GM10847 (cell line): ENCODE measurements around the gene TUBA1A.

Source experiments
- POLR2A ChIP-seq: IDR thresholded peaks from 2 replicates; pipeline ENCODE4 v1.6.1; 2011; ENCODE audit not compliant: insufficient read length; ENCODE audit errors: extremely low read depth

The TUBA1A gene

GRCh38 chr12:49208676-49209075, 19.8 kb upstream of the TUBA1A start:
- TF ChIP-seq POLR2A = no peak

DNA sequence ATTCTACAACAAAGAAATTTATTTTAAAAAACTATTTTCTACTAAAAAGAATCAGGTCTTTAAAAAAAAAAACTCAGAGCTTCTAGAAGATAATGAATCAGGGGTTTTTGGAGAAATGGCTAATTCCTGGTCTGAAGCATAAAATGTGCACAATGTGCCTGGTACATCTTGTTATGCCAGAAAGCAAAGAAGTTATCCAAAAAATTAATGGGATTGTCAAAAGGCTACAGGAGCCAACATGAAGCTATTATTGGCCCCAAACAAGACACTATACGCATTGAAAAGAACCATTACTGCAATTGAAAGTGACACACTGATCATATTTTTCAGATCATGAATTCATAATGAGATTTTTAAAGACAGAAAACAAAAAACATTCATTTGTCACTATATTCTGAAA, 19.3 kb upstream of the TUBA1A start:
- TF ChIP-seq POLR2A = no peak

DNA sequence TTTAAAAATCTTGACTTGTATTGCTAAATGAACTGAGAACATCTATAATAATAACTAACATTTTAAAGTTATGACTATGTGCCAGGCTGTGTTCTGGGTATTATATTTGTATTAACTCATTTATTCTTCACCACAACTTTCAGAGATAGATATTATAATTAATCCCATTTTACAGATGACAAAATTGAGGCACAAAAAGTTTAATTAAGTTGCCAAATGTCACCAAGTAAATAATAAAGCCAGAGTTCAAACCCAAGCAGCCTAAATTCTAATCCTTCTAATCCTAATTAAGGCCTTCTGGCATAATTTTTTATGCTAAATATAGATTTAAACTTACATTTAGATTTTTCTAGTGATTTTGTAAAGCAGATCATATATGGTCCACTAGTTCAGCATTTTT, 17.5 kb upstream of the TUBA1A start:
- TF ChIP-seq POLR2A = no peak

DNA sequence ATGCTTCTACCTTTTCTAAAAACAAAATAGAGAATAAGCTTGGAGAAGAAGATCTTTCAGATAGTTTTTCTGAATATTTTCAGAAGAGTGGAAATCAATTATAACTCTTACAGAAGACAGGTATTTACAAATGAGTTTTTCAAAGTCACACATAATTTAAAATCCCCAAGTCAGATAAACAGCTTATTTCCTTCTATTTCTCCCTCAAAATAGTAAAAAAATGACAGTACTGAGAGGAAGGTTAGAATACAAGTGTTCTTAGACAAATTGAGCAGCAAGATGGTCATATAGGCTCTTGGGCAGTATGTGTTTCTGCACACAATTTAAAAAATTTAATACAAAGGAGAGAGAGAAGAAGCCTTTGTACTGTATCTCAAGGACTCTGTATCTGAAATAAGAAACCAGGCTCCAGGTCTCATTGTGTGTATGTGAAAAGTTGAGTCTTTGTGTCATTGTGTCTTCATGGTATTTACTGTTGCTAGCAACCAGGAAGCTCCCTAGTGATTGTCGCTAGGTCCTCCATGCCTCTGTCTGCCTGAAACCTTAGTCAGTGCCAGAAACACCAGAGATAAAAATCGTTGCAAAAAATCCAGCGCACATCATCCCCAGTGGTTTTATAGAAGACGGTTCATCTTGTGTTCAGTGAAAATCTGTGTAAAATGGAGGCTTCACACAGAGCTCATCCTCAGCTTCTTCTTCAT, 12.9 kb upstream of the TUBA1A start:
- TF ChIP-seq POLR2A = no peak

GRCh38 chr12:49200919-49201594, 12.2 kb upstream of the TUBA1A start:
- TF ChIP-seq POLR2A = no peak

DNA sequence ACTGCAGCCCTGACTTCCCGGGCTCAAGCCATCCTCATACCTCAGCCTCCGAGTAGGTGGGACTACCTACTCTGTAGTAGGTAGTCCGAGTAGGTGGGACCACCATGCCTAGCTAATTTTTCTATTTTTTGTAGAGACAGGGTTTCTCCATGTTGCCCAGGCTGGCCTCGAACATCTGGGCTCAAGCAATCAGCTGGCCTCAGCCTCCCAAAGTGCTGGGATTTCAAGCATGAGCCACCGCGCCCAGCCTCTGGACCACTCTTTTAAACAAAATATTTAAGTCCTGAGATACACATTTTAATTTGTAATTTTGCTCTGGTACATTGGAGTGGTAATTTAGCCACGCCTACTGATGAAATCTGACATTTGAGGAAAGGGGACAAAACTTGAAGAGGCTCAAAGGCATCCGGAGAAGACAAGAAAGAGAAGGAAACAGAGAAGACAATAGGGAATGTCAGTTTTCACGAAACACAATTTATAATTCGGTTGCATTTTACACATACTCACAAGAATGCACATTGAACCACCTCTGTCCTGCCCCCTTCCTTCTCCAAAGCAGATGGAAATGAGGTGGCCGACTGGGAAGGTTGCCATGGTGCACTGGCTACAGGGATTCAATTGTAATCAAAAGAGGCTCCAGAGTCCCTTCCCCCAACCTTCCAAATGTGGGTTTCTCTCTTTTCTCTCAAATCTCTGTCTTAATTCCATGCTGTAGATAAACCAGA, 9.7 kb upstream of the TUBA1A start:
- TF ChIP-seq POLR2A = no peak

DNA sequence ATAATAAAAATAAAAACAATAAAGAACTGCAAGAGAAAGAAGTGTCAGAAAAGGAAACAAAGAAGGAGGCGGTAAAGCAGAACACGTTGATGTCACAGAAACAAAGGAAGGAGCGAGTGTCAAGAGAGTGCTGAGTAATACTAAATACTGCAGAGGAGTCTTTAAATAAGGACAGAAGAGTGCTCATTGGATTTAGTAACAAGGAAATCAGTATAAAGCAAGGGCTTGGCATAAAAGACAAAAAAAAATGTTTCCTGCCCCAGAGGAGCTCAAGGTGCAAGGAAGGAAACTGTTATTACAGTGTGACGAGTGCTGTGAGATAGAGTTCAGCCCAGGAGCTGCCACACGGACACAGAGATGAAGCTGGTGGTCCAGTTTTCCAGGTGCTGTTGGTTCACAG, 8.4 kb upstream of the TUBA1A start:
- no peak for TF ChIP-seq POLR2A

DNA sequence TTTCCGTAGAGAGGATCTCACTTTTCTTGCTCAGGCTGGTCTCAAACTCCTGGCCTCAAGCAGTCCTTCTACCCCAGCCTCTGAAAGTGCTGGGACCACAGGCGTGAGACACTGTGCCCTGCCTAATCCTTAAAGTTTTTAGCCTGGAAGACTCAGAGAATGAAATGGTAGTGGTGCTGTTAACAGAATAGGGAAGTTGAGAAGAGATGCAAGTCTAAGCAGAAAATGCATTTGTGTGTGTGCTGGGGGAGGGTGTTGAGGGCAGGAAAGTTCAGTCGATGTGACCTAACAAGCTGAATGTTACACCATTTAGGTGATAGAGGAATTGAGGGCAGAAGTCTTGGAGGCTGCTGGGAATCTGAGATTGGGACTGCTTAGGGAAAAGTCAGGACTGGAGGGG, 6.9 kb upstream of the TUBA1A start:
- no peak for TF ChIP-seq POLR2A

- TF ChIP-seq POLR2A = no peak
Observed at GRCh38 chr12:49190974-49191373, 2.1 kb upstream of the TUBA1A start.

DNA sequence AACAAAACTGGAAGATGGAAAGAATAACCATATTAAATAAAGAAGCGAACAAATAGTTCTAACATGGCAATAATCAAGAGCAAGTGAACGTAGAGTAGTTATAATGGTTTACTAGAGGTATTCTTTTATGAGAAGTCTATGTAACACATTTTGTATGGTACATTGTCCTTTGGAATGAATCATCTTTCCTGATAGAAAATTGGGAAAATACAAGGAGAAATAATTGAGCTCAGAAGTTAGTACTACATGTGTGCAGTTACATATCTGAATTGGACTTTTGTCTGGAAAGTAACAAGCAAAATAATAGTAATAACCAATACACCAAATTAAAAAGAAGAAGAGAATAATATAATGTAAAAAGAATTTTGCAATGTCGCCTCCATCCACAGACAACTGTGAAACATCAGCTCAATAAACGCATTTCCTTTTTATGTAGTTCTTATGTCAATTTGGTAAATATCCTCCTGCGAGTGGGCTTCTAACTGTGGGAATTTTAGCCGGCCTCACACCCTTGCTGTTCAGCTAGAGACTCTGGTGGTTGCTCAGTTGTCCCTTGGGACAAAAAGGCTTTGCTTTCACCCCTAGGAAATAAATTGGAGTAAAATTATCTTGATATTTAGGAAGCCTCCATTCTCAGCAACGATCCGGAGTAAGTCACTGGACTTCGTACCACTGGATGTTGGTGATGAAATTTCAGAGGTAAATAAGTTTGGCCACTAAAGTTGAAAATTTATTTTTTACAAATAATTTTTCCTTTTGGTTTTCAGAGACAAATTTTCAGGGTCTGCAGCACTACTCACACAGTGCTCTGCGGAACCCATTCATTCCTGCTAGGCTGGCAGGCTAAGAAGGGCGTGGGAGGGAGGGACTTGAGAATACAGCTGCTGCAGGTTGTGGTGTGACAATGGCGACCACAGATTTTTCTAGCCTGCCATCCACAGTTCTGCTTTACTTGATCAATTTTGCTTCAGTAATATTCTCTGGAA, 1.1 kb upstream of the TUBA1A start:
- no peak for TF ChIP-seq POLR2A

GRCh38 chr12:49188201-49188915, 522 bp downstream of the TUBA1A start:
- no peak for TF ChIP-seq POLR2A

DNA sequence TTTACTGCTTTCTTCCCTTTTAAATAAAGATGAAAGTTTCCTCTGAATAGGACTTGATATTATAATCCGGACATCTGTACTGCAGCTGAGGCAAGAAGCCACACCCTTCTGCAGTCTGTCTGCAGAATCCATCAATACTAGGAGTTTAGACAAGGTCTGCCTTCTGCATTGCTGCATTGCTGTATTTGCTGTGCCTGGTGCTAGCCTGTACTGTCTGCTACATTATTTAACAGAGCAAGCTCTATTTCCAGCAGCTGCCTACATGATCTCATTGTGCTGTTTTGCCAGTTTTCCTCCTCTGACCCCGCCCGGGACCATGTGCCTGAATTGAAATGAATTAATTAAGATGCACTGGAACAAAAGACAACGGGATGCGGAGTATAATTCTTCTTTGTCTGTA, 1.7 kb downstream of the TUBA1A start:
- no peak for TF ChIP-seq POLR2A

DNA sequence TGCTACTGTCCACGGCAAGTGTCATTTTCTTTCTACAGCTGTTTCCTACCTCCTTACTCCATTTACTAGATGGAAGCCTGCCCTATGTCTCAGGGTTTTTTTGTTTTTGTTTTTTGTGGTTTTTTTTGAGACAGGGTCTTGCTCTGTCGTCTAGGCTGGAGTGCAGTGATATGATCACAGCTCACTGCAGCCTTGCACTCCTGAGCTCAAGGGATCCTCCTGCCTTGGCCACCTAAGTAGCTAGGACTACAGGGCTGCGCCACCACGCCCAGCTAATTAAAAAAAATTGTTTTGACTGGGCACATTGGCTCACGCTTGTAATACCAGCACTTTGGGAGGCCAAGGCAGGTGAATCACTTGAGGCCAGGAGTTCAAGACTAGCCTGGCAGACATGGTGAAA, 14.7 kb downstream of the TUBA1A start:
- TF ChIP-seq POLR2A = no peak

DNA sequence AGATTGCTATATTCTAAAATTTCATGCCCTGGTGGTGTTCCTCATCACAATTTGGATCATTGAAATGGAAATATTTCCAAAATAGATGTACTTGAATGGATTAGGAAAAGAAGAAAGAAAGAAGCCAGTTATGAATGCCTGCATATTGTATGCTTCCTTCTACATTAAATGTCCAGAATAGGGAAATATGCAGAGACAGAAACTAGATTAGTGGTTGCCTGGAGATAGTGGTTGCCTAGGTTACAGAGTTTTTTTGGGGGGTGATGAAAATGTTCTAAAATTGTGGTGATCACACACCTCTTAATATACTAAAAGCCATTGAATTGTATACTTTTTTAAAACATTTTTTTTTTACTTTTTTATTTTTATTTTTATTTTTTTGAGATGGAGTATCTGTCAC, 18.0 kb downstream of the TUBA1A start:
- no peak for TF ChIP-seq POLR2A
